Measurements from ENCODE around the gene RAB1B.
"Not testable (repeated sequence)": the region's sequence is repeated elsewhere in the genome, so short reads cannot be mapped to it uniquely, and the experiment has no call there.

Gene RAB1B

DNA sequence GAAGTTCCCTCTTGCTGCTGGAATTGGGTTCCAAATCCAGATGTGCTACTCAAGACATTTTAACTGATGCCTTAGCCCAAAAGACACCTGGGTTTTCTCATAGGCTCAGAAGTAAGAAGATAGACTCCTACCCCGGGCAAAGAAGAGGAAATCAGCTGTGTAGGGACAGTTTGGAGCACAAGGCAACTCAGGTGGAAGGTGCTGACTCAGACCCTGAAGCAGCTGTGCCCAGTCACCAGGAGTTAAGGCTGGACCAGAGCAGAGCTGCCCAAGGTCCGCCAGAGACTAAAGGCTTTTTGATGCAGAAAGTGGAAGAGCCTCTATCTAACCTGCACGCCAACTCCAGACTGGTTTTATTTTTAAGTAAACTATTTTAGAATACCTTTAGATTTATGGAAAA, 20.6 kb upstream of the RAB1B start:
- DNase-seq (ENCODE audit: extremely low read depth, insufficient read length) = no peak
- TF ChIP-seq, protein P1, sequence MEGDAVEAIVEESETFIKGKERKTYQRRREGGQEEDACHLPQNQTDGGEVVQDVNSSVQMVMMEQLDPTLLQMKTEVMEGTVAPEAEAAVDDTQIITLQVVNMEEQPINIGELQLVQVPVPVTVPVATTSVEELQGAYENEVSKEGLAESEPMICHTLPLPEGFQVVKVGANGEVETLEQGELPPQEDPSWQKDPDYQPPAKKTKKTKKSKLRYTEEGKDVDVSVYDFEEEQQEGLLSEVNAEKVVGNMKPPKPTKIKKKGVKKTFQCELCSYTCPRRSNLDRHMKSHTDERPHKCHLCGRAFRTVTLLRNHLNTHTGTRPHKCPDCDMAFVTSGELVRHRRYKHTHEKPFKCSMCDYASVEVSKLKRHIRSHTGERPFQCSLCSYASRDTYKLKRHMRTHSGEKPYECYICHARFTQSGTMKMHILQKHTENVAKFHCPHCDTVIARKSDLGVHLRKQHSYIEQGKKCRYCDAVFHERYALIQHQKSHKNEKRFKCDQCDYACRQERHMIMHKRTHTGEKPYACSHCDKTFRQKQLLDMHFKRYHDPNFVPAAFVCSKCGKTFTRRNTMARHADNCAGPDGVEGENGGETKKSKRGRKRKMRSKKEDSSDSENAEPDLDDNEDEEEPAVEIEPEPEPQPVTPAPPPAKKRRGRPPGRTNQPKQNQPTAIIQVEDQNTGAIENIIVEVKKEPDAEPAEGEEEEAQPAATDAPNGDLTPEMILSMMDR (IDR thresholded peaks at IDR 0.05; ENCODE audit: insufficient read depth, low read length, poor library complexity, severe bottlenecking) = no peak
- H3K27me3 ChIP-seq (replicated peaks; ENCODE audit: control insufficient read depth, insufficient read depth, low read length) = no peaks in the 10 kb centered on the region
- no peak overlapping the region for H3K4me3 ChIP-seq (replicated peaks; ENCODE audit: low read depth, low read length)
- peaks cover 18% of the 10 kb centered on the region for H3K36me3 ChIP-seq (ENCODE audit: control insufficient read depth, insufficient read depth, low read length)

GRCh38 chr11:66248903-66249302, 19.5 kb upstream of the RAB1B start:
- no peak for DNase-seq (ENCODE audit: extremely low read depth, insufficient read length)
- TF ChIP-seq, protein P1 (IDR thresholded peaks at IDR 0.05; ENCODE audit: insufficient read depth, low read length, poor library complexity, severe bottlenecking) = no peak
- H3K36me3 ChIP-seq (ENCODE audit: control insufficient read depth, insufficient read depth, low read length) = peaks cover 11% of the 10 kb centered on the region
- no peaks in the 10 kb centered on the region for H3K27me3 ChIP-seq (replicated peaks; ENCODE audit: control insufficient read depth, insufficient read depth, low read length)
- no peak overlapping the region for H3K4me3 ChIP-seq (replicated peaks; ENCODE audit: low read depth, low read length)

DNA sequence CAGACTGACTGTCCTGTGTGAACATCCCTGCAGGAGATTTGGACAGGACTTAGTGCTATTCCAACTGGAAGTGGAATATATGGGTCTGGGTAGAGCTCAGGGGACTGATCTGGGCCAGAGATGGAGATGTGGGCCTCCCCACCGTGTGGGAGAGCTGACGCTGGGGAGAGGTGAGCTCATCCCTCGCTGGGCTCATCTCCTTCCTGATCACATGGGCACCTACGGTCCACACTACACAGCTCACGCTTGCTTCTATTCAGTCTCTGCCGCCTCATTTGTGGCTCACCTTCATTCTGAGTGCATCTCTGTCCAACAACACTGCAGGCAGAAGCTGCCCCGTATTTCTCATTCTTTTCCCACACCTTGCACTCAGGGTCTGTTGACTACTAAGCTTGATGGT, 16.6 kb upstream of the RAB1B start:
- TF ChIP-seq, protein P1 (IDR thresholded peaks at IDR 0.05; ENCODE audit: insufficient read depth, low read length, poor library complexity, severe bottlenecking) = no peak
- Histone ChIP-seq H3K36me3 (ENCODE audit: control insufficient read depth, insufficient read depth, low read length) (peaks cover 3% of the 10 kb centered on the region), H3K4me3 (replicated peaks; ENCODE audit: low read depth, low read length) (no peak overlapping the region), H3K27me3 (replicated peaks; ENCODE audit: control insufficient read depth, insufficient read depth, low read length) (no peaks in the 10 kb centered on the region)
- DNase-seq (ENCODE audit: extremely low read depth, insufficient read length) = no peak

DNA sequence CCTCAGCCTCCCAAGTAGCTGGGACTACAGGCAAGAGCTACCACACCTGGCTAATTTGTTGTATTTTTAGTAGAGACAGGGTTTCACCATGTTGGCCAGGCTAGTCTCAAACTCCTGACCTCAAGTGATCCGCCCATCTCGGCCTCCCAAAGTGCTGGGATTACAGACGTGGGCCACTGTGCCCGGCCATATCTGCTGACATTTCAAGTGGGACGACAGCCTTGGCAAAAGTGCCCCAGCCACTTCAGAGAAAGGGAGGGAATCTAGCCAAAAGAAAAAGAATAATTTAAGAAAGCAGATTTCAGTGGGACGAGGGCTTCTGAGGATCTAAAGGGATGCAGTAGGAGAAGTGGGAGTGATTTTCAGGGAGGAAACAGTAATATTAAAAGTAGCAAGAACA, 15.4 kb upstream of the RAB1B start:
- not testable (repeated sequence) for DNase-seq (ENCODE audit: extremely low read depth, insufficient read length); H3K4me3 ChIP-seq (replicated peaks; ENCODE audit: low read depth, low read length); H3K36me3 ChIP-seq (ENCODE audit: control insufficient read depth, insufficient read depth, low read length); H3K27me3 ChIP-seq (replicated peaks; ENCODE audit: control insufficient read depth, insufficient read depth, low read length)

- no peak for DNase-seq (ENCODE audit: extremely low read depth, insufficient read length)
- TF ChIP-seq, protein P1 (IDR thresholded peaks at IDR 0.05; ENCODE audit: insufficient read depth, low read length, poor library complexity, severe bottlenecking) = no peak
- Histone ChIP-seq H3K27me3 (replicated peaks; ENCODE audit: control insufficient read depth, insufficient read depth, low read length) (no peaks in the 10 kb centered on the region), H3K36me3 (ENCODE audit: control insufficient read depth, insufficient read depth, low read length) (peaks cover 30% of the 10 kb centered on the region), H3K4me3 (replicated peaks; ENCODE audit: low read depth, low read length) (peak overlapping the region; percentile 70)
Measured at GRCh38 chr11:66258473-66258893, 10.0 kb upstream of the RAB1B start.

DNA sequence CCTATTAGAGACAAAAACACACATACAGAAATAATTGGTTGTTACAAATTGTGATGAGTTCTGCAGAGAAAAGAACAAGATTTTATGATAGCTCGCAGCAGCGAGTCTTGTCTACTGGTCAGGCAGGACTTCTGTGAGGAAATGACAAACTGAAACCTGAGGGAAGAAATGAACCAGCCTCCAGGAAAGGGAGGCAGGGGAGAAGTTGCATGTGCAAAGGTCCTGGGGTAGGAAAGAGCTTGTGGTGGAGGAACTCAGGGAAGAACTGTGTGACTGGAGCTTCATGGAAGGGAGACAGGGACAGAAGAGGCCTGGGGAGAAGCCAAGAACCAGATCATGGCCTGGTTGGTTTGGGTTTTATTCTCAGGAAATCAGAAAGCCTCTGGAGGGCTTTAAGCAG, 9.2 kb upstream of the RAB1B start:
- peaks cover 34% of the 10 kb centered on the region for H3K36me3 ChIP-seq (ENCODE audit: control insufficient read depth, insufficient read depth, low read length)
- DNase-seq (ENCODE audit: extremely low read depth, insufficient read length) = no peak
- TF ChIP-seq, protein P1 (IDR thresholded peaks at IDR 0.05; ENCODE audit: insufficient read depth, low read length, poor library complexity, severe bottlenecking) = no peak
- no peak overlapping the region; the same call in 1 of the 2 replicates for H3K4me3 ChIP-seq (replicated peaks; ENCODE audit: low read depth, low read length)
- H3K27me3 ChIP-seq (replicated peaks; ENCODE audit: control insufficient read depth, insufficient read depth, low read length) = no peaks in the 10 kb centered on the region

Data from GM06990 (cell line).